WTC11 (cell line): ENCODE measurements around the gene ADD1. TPM values are rescaled to one million over a fixed set of nuclear protein-coding genes. Genes with fewer than 3 reads are reported as not detected.

Experiments used
- ATAC-seq: fragments of 200-7000 bp; cut with Tn5 transposase; 2 replicates; pipeline ENCODE4 v1.10.0; 2021; ENCODE audit warnings: mild to moderate bottlenecking, moderate library complexity
- CTCF ChIA-PET: fragments of 300-600 bp; sonication (Branson Sonifier 250); formaldehyde crosslinking; loops from one replicate; lab custom pipeline; 2021; ENCODE audit warnings: antibody characterized with exemption; lab: Charles Lee
- POLR2A ChIA-PET: fragments of 350-600 bp; sonication (Branson Sonifier 250); formaldehyde crosslinking; loops from one replicate; lab custom pipeline; 2021; ENCODE audit warnings: antibody characterized with exemption; lab: Charles Lee
- DNase-seq: peaks from one replicate; pipeline ENCODE4 v3.0.0; 2021; ENCODE audit warnings: low spot score
- H3K27ac Mint-ChIP-seq: 2 replicates; pipeline ENCODE4 v1.8.0; 2021; ENCODE audit warnings: mixed read lengths
- H3K27me3 Mint-ChIP-seq: 2 replicates; pipeline ENCODE4 v1.8.0; 2021; ENCODE audit warnings: low read depth, mild to moderate bottlenecking, moderate library complexity, mixed read lengths
- H3K36me3 Mint-ChIP-seq: 2 replicates; pipeline ENCODE4 v1.8.0; 2021; ENCODE audit warnings: mixed read lengths
- H3K4me1 Mint-ChIP-seq: 2 replicates; pipeline ENCODE4 v1.8.0; 2022; ENCODE audit warnings: mixed read lengths
- H3K4me3 Mint-ChIP-seq: 2 replicates; pipeline ENCODE4 v1.8.0; 2021; ENCODE audit warnings: mild to moderate bottlenecking, moderate library complexity, mixed read lengths
- H3K9me3 Mint-ChIP-seq: 2 replicates; pipeline ENCODE4 v1.8.0; 2021; ENCODE audit warnings: mixed read lengths
- ELF4 ChIP-seq: sonication (generic); formaldehyde crosslinking; IDR thresholded peaks from 2 replicates; pipeline ENCODE4 v1.8.1; 2022; ENCODE audit warnings: low read depth, mild to moderate bottlenecking, moderate library complexity, missing genetic modification reagents
- ETV6 ChIP-seq: sonication (generic); formaldehyde crosslinking; IDR thresholded peaks from 2 replicates; pipeline ENCODE4 v1.8.1; 2022; ENCODE audit warnings: mild to moderate bottlenecking, missing genetic modification reagents
- MXD4 ChIP-seq: fragments of 250-450 bp; sonication (Bioruptor Pico); IDR thresholded peaks from 2 replicates; pipeline ENCODE4 v1.8.0; 2021; ENCODE audit warnings: mild to moderate bottlenecking, moderate library complexity, borderline replicate concordance
- OVOL2 ChIP-seq: fragments of 250-450 bp; sonication (Bioruptor Pico); IDR thresholded peaks from 2 replicates; pipeline ENCODE4 v1.9.0; 2021; ENCODE audit warnings: mild to moderate bottlenecking, borderline replicate concordance
- SMAD4 ChIP-seq: sonication (generic); formaldehyde crosslinking; IDR thresholded peaks from 2 replicates; pipeline ENCODE4 v1.8.0; 2022; ENCODE audit warnings: mild to moderate bottlenecking, missing genetic modification reagents
- ZNF138 ChIP-seq: sonication (generic); formaldehyde crosslinking; conservative IDR thresholded peaks from 2 replicates; pipeline ENCODE4 v1.8.1; 2022; ENCODE audit warnings: mild to moderate bottlenecking, moderate library complexity, missing genetic modification reagents
- ZNF317 ChIP-seq: sonication (generic); formaldehyde crosslinking; IDR thresholded peaks from 2 replicates; pipeline ENCODE4 v1.8.1; 2023; ENCODE audit warnings: low read depth, mild to moderate bottlenecking, moderate library complexity, missing genetic modification reagents, borderline replicate concordance
- ZNF423 ChIP-seq: fragments of 250-450 bp; sonication (Bioruptor Pico); IDR thresholded peaks from 2 replicates; pipeline ENCODE4 v2.1.2; 2022; ENCODE audit warnings: mild to moderate bottlenecking, moderate library complexity
- total RNA-seq: library from RNA; stranded (reverse); gene quantifications from 3 replicates; pipeline ENCODE4 v1.2.3, GENCODE V29; 2021
- TF ChIP-seq, protein P1 (sequence below): sonication (generic); formaldehyde crosslinking; conservative IDR thresholded peaks from 2 replicates; pipeline ENCODE4 v1.8.1; 2023; ENCODE audit warnings: mild to moderate bottlenecking, low read depth, missing genetic modification reagents, moderate library complexity
- TF ChIP-seq, protein P2 (sequence below): sonication (generic); formaldehyde crosslinking; IDR thresholded peaks from 2 replicates; pipeline ENCODE4 v1.8.0; 2022; ENCODE audit warnings: mild to moderate bottlenecking, missing genetic modification reagents
- TF ChIP-seq, protein P3 (sequence below): sonication (generic); formaldehyde crosslinking; IDR thresholded peaks from 2 replicates; pipeline ENCODE4 v1.8.0; 2022; ENCODE audit warnings: missing genetic modification reagents

Gene ADD1
- total RNA-seq, 1 experiment from 2014 or later: 178 TPM

DNA sequence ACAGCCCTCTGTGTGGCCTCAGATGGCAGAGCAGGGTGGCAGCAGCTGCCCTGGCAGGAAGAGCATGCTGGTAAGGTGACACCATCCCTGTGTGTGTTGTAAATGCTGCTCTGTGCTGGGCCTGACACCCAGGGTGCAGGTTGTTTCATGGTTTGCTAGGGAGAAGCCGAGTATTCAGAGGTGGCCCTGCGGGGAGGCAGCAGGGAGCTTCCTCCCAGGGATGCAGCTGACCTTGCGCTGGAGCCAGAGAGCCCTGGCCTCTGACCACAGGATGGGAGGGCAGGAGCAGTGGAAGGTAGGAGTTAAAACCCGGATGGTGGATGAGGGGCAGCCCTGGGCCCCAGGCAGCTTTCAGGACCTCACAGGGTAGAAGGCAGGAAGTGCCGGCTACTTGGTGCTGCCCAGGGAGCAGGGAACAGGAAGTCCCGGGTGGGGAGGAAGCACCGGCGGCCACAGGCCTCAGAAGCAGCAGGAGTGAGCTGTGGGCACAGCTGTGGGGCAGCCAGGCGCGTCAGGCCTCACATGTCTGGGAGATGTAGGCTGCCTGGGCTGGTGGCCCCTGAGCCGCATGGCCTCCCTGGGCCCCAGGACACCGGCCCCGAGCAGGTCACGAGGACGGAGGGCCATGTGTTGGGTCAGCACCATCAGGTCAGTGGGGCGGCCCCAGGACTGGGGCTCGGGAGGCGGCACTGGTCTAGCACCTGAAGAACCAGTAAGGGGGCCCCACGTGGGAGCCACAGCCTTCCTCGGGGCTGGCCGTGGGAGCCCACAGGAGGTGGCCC is 31.6 kb upstream of the ADD1 start:
- CTCF ChIA-PET: interaction anchor here (0.6 to 1.6 kb wide), 4 partner anchors 11 to 226 kb away, joined by 3 to 7 read pairs (median 4); partner anchors contain the start of gene TNIP2
- H3K4me3 Mint-ChIP-seq: peak overlapping the region; percentile 3
- peaks cover 8% of the 10 kb centered on the region for H3K27me3 Mint-ChIP-seq
- peak; percentile 38 for DNase-seq
- H3K27ac Mint-ChIP-seq: peak overlapping the region; percentile 91
- ATAC-seq: peak; percentile 76
- POLR2A ChIA-PET: no interaction called here
- H3K9me3 Mint-ChIP-seq: no peaks in the 10 kb centered on the region
- no peaks in the 10 kb centered on the region for H3K36me3 Mint-ChIP-seq
- H3K4me1 Mint-ChIP-seq: peaks cover 14% of the 10 kb centered on the region
- TF ChIP-seq ETV6 (CRISPR knock-in tag): 0 out of 2 replicates have a peak, but pooled peaks have one; percentile 9
- TF ChIP-seq ZNF423 (CRISPR knock-in tag): peak; percentile 89
- TF ChIP-seq MXD4 (CRISPR knock-in tag): no peak
- peak; percentile 56; the same call in 1 of the 2 replicates for TF ChIP-seq ZNF317 (CRISPR knock-in tag)
- TF ChIP-seq ZNF138 (CRISPR knock-in tag): 0 out of 2 replicates have a peak, but pooled peaks have one; percentile 30
- TF ChIP-seq, protein P1, sequence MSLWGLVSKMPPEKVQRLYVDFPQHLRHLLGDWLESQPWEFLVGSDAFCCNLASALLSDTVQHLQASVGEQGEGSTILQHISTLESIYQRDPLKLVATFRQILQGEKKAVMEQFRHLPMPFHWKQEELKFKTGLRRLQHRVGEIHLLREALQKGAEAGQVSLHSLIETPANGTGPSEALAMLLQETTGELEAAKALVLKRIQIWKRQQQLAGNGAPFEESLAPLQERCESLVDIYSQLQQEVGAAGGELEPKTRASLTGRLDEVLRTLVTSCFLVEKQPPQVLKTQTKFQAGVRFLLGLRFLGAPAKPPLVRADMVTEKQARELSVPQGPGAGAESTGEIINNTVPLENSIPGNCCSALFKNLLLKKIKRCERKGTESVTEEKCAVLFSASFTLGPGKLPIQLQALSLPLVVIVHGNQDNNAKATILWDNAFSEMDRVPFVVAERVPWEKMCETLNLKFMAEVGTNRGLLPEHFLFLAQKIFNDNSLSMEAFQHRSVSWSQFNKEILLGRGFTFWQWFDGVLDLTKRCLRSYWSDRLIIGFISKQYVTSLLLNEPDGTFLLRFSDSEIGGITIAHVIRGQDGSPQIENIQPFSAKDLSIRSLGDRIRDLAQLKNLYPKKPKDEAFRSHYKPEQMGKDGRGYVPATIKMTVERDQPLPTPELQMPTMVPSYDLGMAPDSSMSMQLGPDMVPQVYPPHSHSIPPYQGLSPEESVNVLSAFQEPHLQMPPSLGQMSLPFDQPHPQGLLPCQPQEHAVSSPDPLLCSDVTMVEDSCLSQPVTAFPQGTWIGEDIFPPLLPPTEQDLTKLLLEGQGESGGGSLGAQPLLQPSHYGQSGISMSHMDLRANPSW: no peak
- TF ChIP-seq ELF4 (CRISPR knock-in tag): no peak
- no peak for TF ChIP-seq OVOL2
- TF ChIP-seq, protein P2, sequence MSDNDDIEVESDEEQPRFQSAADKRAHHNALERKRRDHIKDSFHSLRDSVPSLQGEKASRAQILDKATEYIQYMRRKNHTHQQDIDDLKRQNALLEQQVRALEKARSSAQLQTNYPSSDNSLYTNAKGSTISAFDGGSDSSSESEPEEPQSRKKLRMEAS (CRISPR knock-in tag): peak; percentile 21; the same call in 1 of the 2 replicates
- TF ChIP-seq, protein P3, sequence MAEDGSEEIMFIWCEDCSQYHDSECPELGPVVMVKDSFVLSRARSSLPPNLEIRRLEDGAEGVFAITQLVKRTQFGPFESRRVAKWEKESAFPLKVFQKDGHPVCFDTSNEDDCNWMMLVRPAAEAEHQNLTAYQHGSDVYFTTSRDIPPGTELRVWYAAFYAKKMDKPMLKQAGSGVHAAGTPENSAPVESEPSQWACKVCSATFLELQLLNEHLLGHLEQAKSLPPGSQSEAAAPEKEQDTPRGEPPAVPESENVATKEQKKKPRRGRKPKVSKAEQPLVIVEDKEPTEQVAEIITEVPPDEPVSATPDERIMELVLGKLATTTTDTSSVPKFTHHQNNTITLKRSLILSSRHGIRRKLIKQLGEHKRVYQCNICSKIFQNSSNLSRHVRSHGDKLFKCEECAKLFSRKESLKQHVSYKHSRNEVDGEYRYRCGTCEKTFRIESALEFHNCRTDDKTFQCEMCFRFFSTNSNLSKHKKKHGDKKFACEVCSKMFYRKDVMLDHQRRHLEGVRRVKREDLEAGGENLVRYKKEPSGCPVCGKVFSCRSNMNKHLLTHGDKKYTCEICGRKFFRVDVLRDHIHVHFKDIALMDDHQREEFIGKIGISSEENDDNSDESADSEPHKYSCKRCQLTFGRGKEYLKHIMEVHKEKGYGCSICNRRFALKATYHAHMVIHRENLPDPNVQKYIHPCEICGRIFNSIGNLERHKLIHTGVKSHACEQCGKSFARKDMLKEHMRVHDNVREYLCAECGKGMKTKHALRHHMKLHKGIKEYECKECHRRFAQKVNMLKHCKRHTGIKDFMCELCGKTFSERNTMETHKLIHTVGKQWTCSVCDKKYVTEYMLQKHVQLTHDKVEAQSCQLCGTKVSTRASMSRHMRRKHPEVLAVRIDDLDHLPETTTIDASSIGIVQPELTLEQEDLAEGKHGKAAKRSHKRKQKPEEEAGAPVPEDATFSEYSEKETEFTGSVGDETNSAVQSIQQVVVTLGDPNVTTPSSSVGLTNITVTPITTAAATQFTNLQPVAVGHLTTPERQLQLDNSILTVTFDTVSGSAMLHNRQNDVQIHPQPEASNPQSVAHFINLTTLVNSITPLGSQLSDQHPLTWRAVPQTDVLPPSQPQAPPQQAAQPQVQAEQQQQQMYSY (CRISPR knock-in tag): peak; percentile 97

DNA sequence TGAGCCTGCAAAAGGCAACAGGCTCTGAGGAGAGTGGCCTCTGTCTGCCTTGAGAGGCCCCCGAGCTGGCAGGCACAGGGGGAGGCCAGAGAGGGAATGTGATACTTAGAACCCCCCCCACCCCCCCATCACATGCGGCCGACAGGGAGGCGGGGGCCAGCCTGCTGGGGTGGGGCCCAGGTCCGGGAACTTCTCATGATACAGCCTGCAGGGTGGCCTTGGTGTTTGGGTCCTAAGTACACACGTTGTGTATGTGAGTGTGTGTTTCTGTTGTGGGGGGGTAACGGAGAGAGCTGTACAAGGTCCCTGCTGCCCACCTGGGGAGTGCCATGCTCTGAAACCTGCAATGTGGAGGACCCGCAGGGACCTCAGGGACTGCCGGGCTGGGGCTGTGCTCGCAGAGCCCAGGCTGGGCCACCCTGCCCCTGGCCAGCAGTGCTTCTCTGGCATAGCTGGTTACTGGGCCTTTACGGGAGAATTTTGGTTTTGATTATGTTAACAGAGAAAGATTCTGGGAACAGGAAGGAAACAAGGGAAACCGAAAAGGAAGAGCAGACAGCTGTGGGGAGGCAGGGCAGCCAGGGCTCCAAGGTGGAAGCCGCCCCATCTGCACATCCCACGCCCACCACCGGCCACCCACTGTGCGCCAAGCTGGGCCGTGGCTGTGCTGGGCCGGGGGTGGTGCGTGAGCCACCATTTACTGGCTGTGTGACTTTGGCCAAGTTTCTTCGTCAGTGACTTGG is 30.9 kb upstream of the ADD1 start:
- peaks cover 10% of the 10 kb centered on the region for H3K27me3 Mint-ChIP-seq
- TF ChIP-seq SMAD4 (CRISPR knock-in tag) (no peak), ZNF138 (CRISPR knock-in tag) (no peak)
- H3K4me1 Mint-ChIP-seq: peaks cover 19% of the 10 kb centered on the region
- H3K9me3 Mint-ChIP-seq: no peaks in the 10 kb centered on the region
- ChIA-PET POLR2A (no interaction called here), CTCF (interaction anchor here (1.3 to 1.6 kb wide), 2 partner anchors 12 to 50 kb away, joined by 4 to 7 read pairs; no protein-coding TSS in a partner anchor)
- no peak overlapping the region for H3K4me3 Mint-ChIP-seq
- ATAC-seq: no peak
- no peaks in the 10 kb centered on the region for H3K36me3 Mint-ChIP-seq
- H3K27ac Mint-ChIP-seq: no peak overlapping the region
- no peak for DNase-seq
